Measurements from ENCODE around the gene VDAC1. TPM values are rescaled to one million over a fixed set of nuclear protein-coding genes. Genes with fewer than 3 reads are reported as not detected.
A peak's percentile ranks its signal among the peaks of the same experiment; 100 is the strongest.
"Not testable (repeated sequence)": the region's sequence is repeated elsewhere in the genome, so short reads cannot be mapped to it uniquely, and the experiment has no call there.

VDAC1 gene
- total RNA-seq, 2 donors from 2014 or later: 334 to 423 TPM

- H3K27ac Mint-ChIP-seq: peak overlapping the region; percentile 34
- no peaks in the 10 kb centered on the region for H3K9me3 Mint-ChIP-seq
- H3K4me1 Mint-ChIP-seq: peaks cover 28% of the 10 kb centered on the region
- peaks cover 61% of the 10 kb centered on the region for H3K36me3 Mint-ChIP-seq (ENCODE audit: low read depth)
- ATAC-seq (replicated peaks): no peak
- no peaks in the 10 kb centered on the region for H3K27me3 Mint-ChIP-seq
- H3K4me3 Mint-ChIP-seq: no peak overlapping the region
These were observed 10.3 kb downstream of the VDAC1 start for GRCh38 chr5:133994297-133994989.

- Mint-ChIP-seq H3K27ac (no peak overlapping the region), H3K36me3 (ENCODE audit: low read depth) (peaks cover 68% of the 10 kb centered on the region), H3K4me1 (peaks cover 26% of the 10 kb centered on the region), H3K27me3 (no peaks in the 10 kb centered on the region), H3K9me3 (no peaks in the 10 kb centered on the region), H3K4me3 (no peak overlapping the region)
- ATAC-seq (replicated peaks): no peak
These were observed 11.4 kb downstream of the VDAC1 start for GRCh38 chr5:133993185-133993936.

GRCh38 chr5:133992429-133993155 lies 12.2 kb downstream of the VDAC1 start:
- Mint-ChIP-seq H3K4me3 (no peak overlapping the region), H3K27ac (no peak overlapping the region), H3K4me1 (peaks cover 26% of the 10 kb centered on the region), H3K9me3 (no peaks in the 10 kb centered on the region), H3K27me3 (no peaks in the 10 kb centered on the region), H3K36me3 (ENCODE audit: low read depth) (peaks cover 70% of the 10 kb centered on the region)
- ATAC-seq (replicated peaks): no peak

GRCh38 chr5:133991171-133991910 lies 13.4 kb downstream of the VDAC1 start:
- Mint-ChIP-seq H3K36me3 (ENCODE audit: low read depth) (peaks cover 76% of the 10 kb centered on the region), H3K9me3 (no peaks in the 10 kb centered on the region), H3K4me1 (peaks cover 20% of the 10 kb centered on the region), H3K27me3 (no peaks in the 10 kb centered on the region), H3K4me3 (no peak overlapping the region), H3K27ac (no peak overlapping the region)
- no peak for ATAC-seq (replicated peaks)

GRCh38 chr5:133990396-133990795 lies 14.4 kb downstream of the VDAC1 start:
- H3K4me1 Mint-ChIP-seq: peaks cover 19% of the 10 kb centered on the region
- no peaks in the 10 kb centered on the region for H3K27me3 Mint-ChIP-seq
- no peak overlapping the region for H3K27ac Mint-ChIP-seq
- peaks cover 83% of the 10 kb centered on the region for H3K36me3 Mint-ChIP-seq (ENCODE audit: low read depth)
- ATAC-seq (replicated peaks): no peak
- no peaks in the 10 kb centered on the region for H3K9me3 Mint-ChIP-seq
- no peak overlapping the region for H3K4me3 Mint-ChIP-seq

GRCh38 chr5:133985540-133986180 lies 19.1 kb downstream of the VDAC1 start:
- H3K4me1 Mint-ChIP-seq: peaks cover 5% of the 10 kb centered on the region
- H3K36me3 Mint-ChIP-seq (ENCODE audit: low read depth): peaks cover 100% of the 10 kb centered on the region
- no peaks in the 10 kb centered on the region for H3K9me3 Mint-ChIP-seq
- no peaks in the 10 kb centered on the region for H3K27me3 Mint-ChIP-seq
- H3K27ac Mint-ChIP-seq: peak overlapping the region; percentile 50
- no peak for ATAC-seq (replicated peaks)
- H3K4me3 Mint-ChIP-seq: no peak overlapping the region

GRCh38 chr5:133983674-133984073 lies 21.1 kb downstream of the VDAC1 start:
- Mint-ChIP-seq H3K4me3 (no peak overlapping the region), H3K36me3 (ENCODE audit: low read depth) (peaks cover 100% of the 10 kb centered on the region), H3K27ac (peak overlapping the region; percentile 58), H3K9me3 (no peaks in the 10 kb centered on the region), H3K27me3 (no peaks in the 10 kb centered on the region), H3K4me1 (peaks cover 5% of the 10 kb centered on the region)
- no peak for ATAC-seq (replicated peaks)

- ATAC-seq (replicated peaks): no peak
- Mint-ChIP-seq H3K4me3 (no peak overlapping the region), H3K9me3 (no peaks in the 10 kb centered on the region), H3K4me1 (peaks cover 18% of the 10 kb centered on the region), H3K27me3 (no peaks in the 10 kb centered on the region), H3K27ac (no peak overlapping the region), H3K36me3 (ENCODE audit: low read depth) (peaks cover 100% of the 10 kb centered on the region)
These were observed 23.1 kb downstream of the VDAC1 start for GRCh38 chr5:133981714-133982113.

- Mint-ChIP-seq H3K27me3 (no peaks in the 10 kb centered on the region), H3K27ac (no peak overlapping the region), H3K9me3 (no peaks in the 10 kb centered on the region), H3K36me3 (ENCODE audit: low read depth) (peaks cover 100% of the 10 kb centered on the region), H3K4me1 (peaks cover 18% of the 10 kb centered on the region), H3K4me3 (no peak overlapping the region)
- ATAC-seq (replicated peaks): no peak
These were observed 24.1 kb downstream of the VDAC1 start for GRCh38 chr5:133980652-133981051.

- no peak overlapping the region for H3K27ac Mint-ChIP-seq
- H3K36me3 Mint-ChIP-seq (ENCODE audit: low read depth): peaks cover 100% of the 10 kb centered on the region
These were observed 25.8 kb downstream of the VDAC1 start for GRCh38 chr5:133978943-133979342.

GRCh38 chr5:133977858-133978257 lies 26.9 kb downstream of the VDAC1 start:
- H3K9me3 Mint-ChIP-seq: no peaks in the 10 kb centered on the region
- peaks cover 13% of the 10 kb centered on the region for H3K4me1 Mint-ChIP-seq
- ATAC-seq (replicated peaks): peak; percentile 61
- peak overlapping the region; percentile 35 for H3K4me3 Mint-ChIP-seq
- H3K27me3 Mint-ChIP-seq: no peaks in the 10 kb centered on the region
- peak overlapping the region; percentile 74 for H3K27ac Mint-ChIP-seq
- peaks cover 100% of the 10 kb centered on the region for H3K36me3 Mint-ChIP-seq (ENCODE audit: low read depth)

More at GRCh38 chr5:133978943-133979342, 25.8 kb downstream of the VDAC1 start:
- H3K27me3 Mint-ChIP-seq: no peaks in the 10 kb centered on the region
- no peaks in the 10 kb centered on the region for H3K9me3 Mint-ChIP-seq
- ATAC-seq (replicated peaks): no peak
- H3K4me1 Mint-ChIP-seq: peaks cover 17% of the 10 kb centered on the region
- no peak overlapping the region for H3K4me3 Mint-ChIP-seq

GRCh38 chr5:133977161-133977787 lies 27.5 kb downstream of the VDAC1 start:
- peaks cover 100% of the 10 kb centered on the region for H3K36me3 Mint-ChIP-seq (ENCODE audit: low read depth)
- no peaks in the 10 kb centered on the region for H3K27me3 Mint-ChIP-seq
- peak overlapping the region; percentile 74 for H3K27ac Mint-ChIP-seq
- H3K4me3 Mint-ChIP-seq: peak overlapping the region; percentile 35
- peak; percentile 73 for ATAC-seq (replicated peaks)
- H3K4me1 Mint-ChIP-seq: peaks cover 13% of the 10 kb centered on the region
- no peaks in the 10 kb centered on the region for H3K9me3 Mint-ChIP-seq

- H3K4me3 Mint-ChIP-seq, H3K27me3 Mint-ChIP-seq, H3K9me3 Mint-ChIP-seq: not testable (repeated sequence)
- Mint-ChIP-seq H3K4me1 (peaks cover 13% of the 10 kb centered on the region), H3K27ac (peak overlapping the region; percentile 68), H3K36me3 (ENCODE audit: low read depth) (peaks cover 99% of the 10 kb centered on the region)
- peak; percentile 62 for ATAC-seq (replicated peaks)
These were observed 29.2 kb downstream of the VDAC1 start for GRCh38 chr5:133975546-133975945.
